ENCODE data around the gene ADD3. TPM values are rescaled to one million over a fixed set of nuclear protein-coding genes. Genes with fewer than 3 reads are reported as not detected.

Gene ADD3
- polyA plus RNA-seq, 1 donor (not counting 4 experiments of a cell fraction or from before 2014, with no cell fraction given), result 61.7 TPM

GRCh38 chr10:110042181-110042580, 34.4 kb downstream of the ADD3 start:
- Histone ChIP-seq H3K27me3 (ENCODE audit: control insufficient read depth, extremely low read depth, insufficient read depth, low read length) (no peaks in the 10 kb centered on the region), H3K9me3 (ENCODE audit: control insufficient read depth, low read depth, low read length) (no peaks in the 10 kb centered on the region), H3K79me2 (ENCODE audit: control insufficient read depth, insufficient read depth, low read length) (peaks cover 1% of the 10 kb centered on the region), H3K4me3 (ENCODE audit: control insufficient read depth in 2 of 3, extremely low read depth in 1 of 3, insufficient read depth in 2 of 3, low read depth in 1 of 3, low read length in 3 of 3) (no peak overlapping the region), H3K4me2 (ENCODE audit: control insufficient read depth, extremely low read depth, insufficient read depth, low read depth, low read length) (peak overlapping the region; percentile 76), H2AFZ (ENCODE audit: control insufficient read depth, low read length) (no peak overlapping the region), H4K20me1 (ENCODE audit: control insufficient read depth, extremely low read depth, insufficient read depth, low read length) (no peaks in the 10 kb centered on the region), H3K27ac (ENCODE audit: control insufficient read depth, insufficient read depth, low read length) (no peak overlapping the region), H3K9me1 (ENCODE audit: control insufficient read depth, extremely low read depth, insufficient read depth, low read length) (no peaks in the 10 kb centered on the region), H3K36me3 (ENCODE audit: control insufficient read depth in 2 of 2, extremely low read depth in 1 of 2, insufficient read depth in 2 of 2, low read length in 2 of 2) (no peaks in the 10 kb centered on the region), H3K4me1 (ENCODE audit: control insufficient read depth, extremely low read depth, insufficient read depth, low read length) (peaks cover 18% of the 10 kb centered on the region), H3K9ac (ENCODE audit: control insufficient read depth, extremely low read depth, insufficient read depth, low read length) (no peak overlapping the region)
- dilution Hi-C loops (cut with MboI; ENCODE audit: extremely low pct_ligation_motif_present, low sequenced_read_pairs), result no loop called here
- no peak for TF ChIP-seq EZH2 (IDR thresholded peaks at IDR 0.05; ENCODE audit: low read length)
- TF ChIP-seq, protein P1, sequence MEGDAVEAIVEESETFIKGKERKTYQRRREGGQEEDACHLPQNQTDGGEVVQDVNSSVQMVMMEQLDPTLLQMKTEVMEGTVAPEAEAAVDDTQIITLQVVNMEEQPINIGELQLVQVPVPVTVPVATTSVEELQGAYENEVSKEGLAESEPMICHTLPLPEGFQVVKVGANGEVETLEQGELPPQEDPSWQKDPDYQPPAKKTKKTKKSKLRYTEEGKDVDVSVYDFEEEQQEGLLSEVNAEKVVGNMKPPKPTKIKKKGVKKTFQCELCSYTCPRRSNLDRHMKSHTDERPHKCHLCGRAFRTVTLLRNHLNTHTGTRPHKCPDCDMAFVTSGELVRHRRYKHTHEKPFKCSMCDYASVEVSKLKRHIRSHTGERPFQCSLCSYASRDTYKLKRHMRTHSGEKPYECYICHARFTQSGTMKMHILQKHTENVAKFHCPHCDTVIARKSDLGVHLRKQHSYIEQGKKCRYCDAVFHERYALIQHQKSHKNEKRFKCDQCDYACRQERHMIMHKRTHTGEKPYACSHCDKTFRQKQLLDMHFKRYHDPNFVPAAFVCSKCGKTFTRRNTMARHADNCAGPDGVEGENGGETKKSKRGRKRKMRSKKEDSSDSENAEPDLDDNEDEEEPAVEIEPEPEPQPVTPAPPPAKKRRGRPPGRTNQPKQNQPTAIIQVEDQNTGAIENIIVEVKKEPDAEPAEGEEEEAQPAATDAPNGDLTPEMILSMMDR (optimal IDR thresholded peaks at IDR 0.05 in 1 of 3, IDR thresholded peaks at IDR 0.05 in 1 of 3, conservative IDR thresholded peaks at IDR 0.05 in 1 of 3; ENCODE audit: extremely low read depth in 1 of 3, insufficient read depth in 2 of 3, low read length in 3 of 3), result no peak
- DNase-seq (ENCODE audit: low read depth, low spot score) (no peak), FAIRE-seq (no peak)

- Histone ChIP-seq H3K9me3 (ENCODE audit: control insufficient read depth, low read depth, low read length) (no peaks in the 10 kb centered on the region), H2AFZ (ENCODE audit: control insufficient read depth, low read length) (no peak overlapping the region), H3K9ac (ENCODE audit: control insufficient read depth, extremely low read depth, insufficient read depth, low read length) (no peak overlapping the region), H3K79me2 (ENCODE audit: control insufficient read depth, insufficient read depth, low read length) (peaks cover 1% of the 10 kb centered on the region), H3K27ac (ENCODE audit: control insufficient read depth, insufficient read depth, low read length) (no peak overlapping the region), H3K9me1 (ENCODE audit: control insufficient read depth, extremely low read depth, insufficient read depth, low read length) (no peaks in the 10 kb centered on the region), H3K36me3 (ENCODE audit: control insufficient read depth in 2 of 2, extremely low read depth in 1 of 2, insufficient read depth in 2 of 2, low read length in 2 of 2) (no peaks in the 10 kb centered on the region), H3K4me2 (ENCODE audit: control insufficient read depth, extremely low read depth, insufficient read depth, low read depth, low read length) (no peak overlapping the region), H3K4me1 (ENCODE audit: control insufficient read depth, extremely low read depth, insufficient read depth, low read length) (peaks cover 18% of the 10 kb centered on the region), H3K27me3 (ENCODE audit: control insufficient read depth, extremely low read depth, insufficient read depth, low read length) (no peaks in the 10 kb centered on the region), H3K4me3 (ENCODE audit: control insufficient read depth in 2 of 3, extremely low read depth in 1 of 3, insufficient read depth in 2 of 3, low read depth in 1 of 3, low read length in 3 of 3) (no peak overlapping the region), H4K20me1 (ENCODE audit: control insufficient read depth, extremely low read depth, insufficient read depth, low read length) (no peaks in the 10 kb centered on the region)
- DNase-seq (ENCODE audit: low read depth, low spot score), result no peak
- FAIRE-seq, result no peak
- no peak for TF ChIP-seq EZH2 (IDR thresholded peaks at IDR 0.05; ENCODE audit: low read length)
- TF ChIP-seq, protein P1 (optimal IDR thresholded peaks at IDR 0.05 in 1 of 3, IDR thresholded peaks at IDR 0.05 in 1 of 3, conservative IDR thresholded peaks at IDR 0.05 in 1 of 3; ENCODE audit: extremely low read depth in 1 of 3, insufficient read depth in 2 of 3, low read length in 3 of 3), result no peak
- dilution Hi-C loops (cut with MboI; ENCODE audit: extremely low pct_ligation_motif_present, low sequenced_read_pairs), result no loop called here
Measured at GRCh38 chr10:110042891-110043290, 35.1 kb downstream of the ADD3 start.

Data from keratinocyte (primary cell).